ENCODE measurements around the gene MAN1A1.

Gene MAN1A1

DNA sequence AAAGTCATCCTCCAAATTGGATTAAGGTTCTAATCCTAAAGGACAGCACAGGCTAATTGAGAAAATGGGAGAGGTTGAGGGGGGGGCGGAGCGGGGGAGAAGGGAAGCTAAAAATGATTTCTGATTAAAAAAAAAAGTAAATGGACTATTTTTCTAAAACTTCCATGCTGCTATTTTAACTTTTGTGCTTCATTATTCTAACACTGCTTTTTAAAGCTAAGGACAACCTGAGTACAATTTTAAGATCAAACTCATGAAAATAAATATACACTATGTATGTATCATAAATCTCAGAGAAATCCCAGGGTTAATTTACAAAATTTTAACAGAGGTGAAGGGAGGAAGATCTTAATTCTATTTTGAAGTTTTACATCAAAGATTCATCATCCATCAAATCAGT is 4.4 kb downstream of the MAN1A1 start:
- no peak for DNase-seq

- no peak for DNase-seq
Observed at GRCh38 chr6:119344306-119344705, 5.3 kb downstream of the MAN1A1 start.

DNA sequence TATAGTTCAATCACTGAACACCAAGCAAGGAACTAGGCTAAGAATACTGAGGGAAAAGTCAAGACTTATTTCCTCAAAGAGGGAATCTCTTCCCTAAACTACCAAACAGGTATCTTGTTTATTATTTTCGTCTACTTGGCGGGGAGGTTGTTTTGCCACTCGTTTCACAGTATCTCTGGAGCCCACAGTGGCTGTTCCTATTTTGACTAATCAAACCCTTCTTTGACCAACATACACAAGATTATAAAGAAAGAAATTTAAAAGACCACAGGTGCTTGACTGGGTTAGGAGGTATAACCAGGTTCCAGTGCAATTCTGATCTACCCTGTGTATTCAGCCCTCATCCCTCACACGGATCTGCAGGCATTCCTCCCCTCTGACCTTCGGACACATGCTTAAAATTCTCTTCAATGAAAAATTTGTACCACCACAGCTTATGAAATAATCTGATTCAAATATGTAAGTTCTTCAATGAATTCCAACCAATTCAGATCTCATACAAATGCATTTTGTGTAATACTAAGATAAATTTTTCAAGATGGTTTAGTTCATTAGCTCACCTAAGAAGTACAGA is 5.9 kb downstream of the MAN1A1 start:
- DNase-seq, result no peak

- peak; percentile 23 for DNase-seq
Observed at GRCh38 chr6:119343167-119343566, 6.4 kb downstream of the MAN1A1 start.

GRCh38 chr6:119342430-119342829 is 7.1 kb downstream of the MAN1A1 start:
- no peak for DNase-seq

GRCh38 chr6:119340796-119341487 is 8.6 kb downstream of the MAN1A1 start:
- no peak for DNase-seq

DNA sequence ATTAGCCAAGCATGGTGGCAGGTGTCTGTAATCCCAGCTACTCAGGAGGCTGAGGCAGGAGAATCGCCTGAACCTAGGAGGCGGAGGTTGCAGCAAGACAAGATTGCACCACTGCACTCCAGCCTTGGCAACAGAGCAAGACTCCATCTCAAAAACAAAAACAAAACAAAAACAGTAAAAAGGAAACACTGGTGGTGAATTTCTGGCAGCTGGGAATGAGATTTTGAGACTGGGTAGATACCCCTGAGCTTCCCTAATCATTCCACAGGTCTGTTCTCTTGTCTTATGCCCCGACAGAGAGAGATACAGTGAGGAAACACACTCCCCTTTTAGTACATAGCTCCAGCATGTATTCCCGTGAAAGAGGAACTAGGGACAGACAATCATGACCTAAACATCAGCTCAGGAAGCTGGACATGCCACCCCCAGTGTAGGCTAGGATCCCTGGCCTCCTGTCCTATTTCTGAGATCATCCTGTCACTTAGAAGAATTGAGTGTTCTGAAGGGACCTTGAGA is 9.6 kb downstream of the MAN1A1 start:
- DNase-seq, result no peak

GRCh38 chr6:119337762-119338161 is 11.8 kb downstream of the MAN1A1 start:
- no peak for DNase-seq

GRCh38 chr6:119337252-119337651 is 12.3 kb downstream of the MAN1A1 start:
- no peak for DNase-seq

DNA sequence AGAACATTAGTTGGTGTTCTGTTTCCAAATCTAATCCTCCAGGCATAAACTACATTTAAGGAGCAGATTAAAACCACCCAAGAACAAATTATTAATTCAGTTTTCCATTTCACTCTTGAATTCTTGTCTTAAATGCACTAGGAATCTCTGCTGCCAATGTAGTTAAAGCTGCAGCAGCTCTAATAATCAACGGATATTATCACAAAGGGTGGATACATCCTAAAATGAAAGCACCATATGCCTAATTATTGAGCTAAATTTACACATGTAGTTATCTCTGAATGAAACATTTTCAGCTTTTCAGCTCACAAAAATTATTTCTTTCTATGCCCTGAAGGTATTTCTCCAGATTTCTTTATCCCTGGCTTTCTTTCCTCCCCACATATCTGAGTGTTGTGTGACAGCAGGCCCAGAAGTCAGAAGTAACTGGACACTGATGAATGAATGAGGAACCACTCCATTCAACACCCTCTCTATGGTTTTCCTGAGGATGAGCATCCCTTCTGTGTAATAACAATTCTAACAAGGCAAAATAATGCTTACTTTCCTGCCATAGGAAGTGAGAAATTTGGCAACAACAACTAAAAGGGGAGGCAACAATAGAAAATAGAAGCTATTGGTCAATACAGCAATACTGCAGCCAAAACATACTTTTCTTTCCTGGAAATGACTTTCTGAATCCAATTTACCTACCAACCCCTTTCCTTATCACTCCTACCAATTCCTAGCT is 14.9 kb downstream of the MAN1A1 start:
- no peak for DNase-seq

- no peak for DNase-seq
Observed at GRCh38 chr6:119333707-119334295, 15.8 kb downstream of the MAN1A1 start.

DNA sequence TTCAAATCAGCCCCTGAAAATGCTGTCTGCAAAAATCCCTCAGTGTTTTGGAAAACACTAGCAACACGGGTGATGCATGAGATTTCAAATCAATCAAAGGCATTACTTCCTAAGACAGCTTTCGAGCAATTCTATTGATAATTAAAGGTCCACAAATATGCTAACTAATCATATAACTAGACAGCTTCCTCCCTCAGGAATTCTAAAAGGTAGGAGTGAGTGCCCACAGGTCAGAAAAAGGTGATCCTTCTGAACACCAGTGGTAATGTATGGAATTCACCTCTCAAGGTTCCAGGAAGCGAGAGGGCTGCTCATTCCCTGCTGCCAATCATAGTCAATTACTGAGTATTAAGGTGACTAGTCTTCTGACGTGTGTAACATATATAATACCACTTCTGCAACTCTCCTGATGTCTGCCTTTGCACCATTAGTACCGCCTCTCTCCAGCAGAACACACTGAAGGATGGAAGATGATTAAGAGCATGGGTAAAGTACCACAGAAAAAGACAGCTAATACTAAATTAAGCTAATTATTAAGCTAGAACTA is 16.4 kb downstream of the MAN1A1 start:
- DNase-seq, result no peak

GRCh38 chr6:119331663-119332286 is 17.8 kb downstream of the MAN1A1 start:
- no peak for DNase-seq

DNA sequence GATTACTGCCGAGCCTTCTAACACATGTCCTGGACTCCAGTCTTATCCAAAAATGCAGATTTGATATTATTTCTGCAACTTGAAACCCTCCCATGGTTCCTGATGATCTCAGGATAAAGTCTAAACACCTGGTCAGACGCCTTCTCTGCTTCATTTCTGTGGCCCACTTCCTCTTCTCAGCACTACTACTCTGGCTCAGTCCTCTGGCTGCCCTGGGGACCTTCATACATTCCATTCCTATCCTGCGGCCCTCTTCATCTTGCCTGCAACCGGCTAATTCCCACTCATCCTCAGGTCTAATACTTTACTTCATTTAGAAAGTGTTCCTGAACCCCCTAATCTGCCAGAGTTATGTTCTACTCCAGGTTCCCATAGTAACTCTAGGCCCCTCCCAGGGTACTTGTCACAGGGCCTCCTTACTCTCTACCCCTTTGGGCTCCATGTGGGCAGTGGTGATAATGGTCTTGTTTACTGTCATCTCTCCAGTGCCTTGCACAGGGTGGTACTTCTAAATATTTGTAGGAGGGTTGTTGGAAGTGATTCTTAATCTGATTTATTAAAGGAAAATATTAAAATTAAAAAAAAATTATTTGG is 18.9 kb downstream of the MAN1A1 start:
- no peak for DNase-seq

GRCh38 chr6:119329794-119330180 is 19.8 kb downstream of the MAN1A1 start:
- DNase-seq, result no peak

DNA sequence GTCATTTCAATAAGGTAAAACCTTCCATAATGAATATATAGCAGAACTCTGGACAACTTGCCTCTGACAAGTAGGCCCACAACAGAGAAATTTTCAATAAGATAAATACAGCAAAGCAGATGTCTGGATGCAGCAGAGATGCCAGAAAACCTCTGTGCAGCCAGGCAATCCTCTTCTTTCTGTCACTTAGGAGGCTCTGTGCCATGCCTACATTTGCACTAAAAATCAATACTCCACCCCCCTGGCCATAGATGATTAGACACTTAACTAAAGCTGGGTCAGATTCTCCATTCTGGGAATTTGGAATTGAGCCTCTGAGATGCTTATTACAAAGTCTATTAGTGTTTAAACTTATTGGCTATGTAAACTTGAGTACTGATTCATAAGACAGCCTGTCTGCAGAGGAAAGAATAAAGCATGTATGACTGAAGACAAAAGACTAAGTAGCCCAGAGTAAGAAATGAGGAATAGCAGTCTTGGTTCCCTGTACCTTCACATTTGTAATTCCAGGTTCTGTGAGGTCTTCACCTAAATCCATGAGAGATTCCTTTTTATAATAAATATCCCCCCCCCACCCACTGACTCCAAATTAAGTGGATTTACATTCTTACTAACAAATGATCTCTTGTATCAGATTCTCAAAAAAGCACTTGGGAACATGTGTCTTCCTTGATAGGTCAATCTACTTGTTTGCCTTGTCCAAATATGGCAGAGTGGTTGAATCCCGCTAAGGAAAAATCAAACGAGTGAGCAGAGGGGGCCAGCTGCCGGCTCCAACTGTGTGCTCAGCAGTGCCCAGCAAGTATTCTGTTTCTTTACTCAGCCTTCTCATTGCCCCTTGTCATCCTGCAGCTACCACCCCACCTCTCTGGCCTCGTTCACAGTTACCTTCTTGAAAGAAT is 20.4 kb downstream of the MAN1A1 start:
- no peak for DNase-seq

DNA sequence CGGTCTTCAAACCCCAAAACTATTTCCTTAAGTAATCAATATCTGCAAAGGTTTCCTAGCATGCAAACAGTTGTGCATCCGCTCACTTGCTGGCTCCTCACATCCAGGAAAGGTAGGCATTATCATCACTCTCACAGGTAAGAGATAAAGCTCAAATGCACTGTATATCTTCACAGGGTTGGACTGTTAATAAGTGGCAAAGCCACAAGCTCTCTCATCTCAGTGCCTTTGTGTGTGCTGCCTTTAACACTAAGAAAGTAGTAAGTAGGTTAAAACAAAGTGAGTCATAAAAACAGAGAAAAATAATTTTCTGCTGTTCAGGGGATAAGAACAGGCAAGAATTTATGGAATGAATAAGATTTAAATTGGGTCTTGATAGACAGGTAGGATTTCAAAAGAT is 21.3 kb downstream of the MAN1A1 start:
- DNase-seq, result no peak

GRCh38 chr6:119327810-119328209 is 21.8 kb downstream of the MAN1A1 start:
- DNase-seq, result no peak

DNA sequence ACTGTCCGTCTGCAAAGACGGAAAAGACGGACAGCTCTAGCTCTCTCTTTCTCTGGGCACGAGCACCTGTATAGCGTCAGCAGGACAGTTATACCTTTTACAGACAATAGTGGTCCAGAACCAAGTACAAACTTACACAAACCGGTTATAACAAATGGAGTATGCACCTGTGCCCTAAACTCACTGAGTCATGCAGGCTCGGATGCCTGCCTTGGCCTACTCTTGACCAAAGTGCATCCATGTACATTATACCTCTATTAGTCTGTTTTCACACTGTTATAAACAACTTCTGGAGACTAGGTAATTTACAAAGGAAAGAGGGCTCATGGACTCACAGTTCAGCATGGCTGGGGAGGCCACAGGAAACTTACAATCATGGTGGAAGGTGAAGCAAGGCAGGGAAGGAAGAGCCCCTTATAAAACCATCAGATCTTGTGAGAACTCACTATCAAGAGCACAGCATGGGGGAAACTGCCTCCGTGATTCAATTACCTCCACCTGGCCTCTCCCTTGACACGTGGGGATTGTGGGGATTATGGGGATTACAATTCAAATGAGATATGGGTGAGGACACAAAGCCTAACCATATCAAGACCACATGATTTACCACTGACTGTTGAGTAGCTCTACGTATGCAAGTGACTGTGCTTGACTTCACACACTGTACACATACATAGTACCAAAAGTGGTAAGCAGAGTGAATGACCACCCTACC is 23.1 kb downstream of the MAN1A1 start:
- no peak for DNase-seq

GRCh38 chr6:119325559-119326265 is 23.8 kb downstream of the MAN1A1 start:
- no peak for DNase-seq

Data from activated CD4-positive, alpha-beta T cell treated with anti-CD3 and anti-CD28 coated beads, Interleukin-10, Interleukin-2, amounts not matched to agents 100 ng/mL and 50 ng/mL, durations not matched to agents 16 hours and 8 hours (primary cell).